ENCODE data around the gene ARHGEF26. TPM values are rescaled to one million over a fixed set of nuclear protein-coding genes. Genes with fewer than 3 reads are reported as not detected.

ARHGEF26 gene
- total and polyA plus RNA-seq, 2 experiments from 2014 or later, result 9.4 to 16.9 TPM

GRCh38 chr3:154285221-154285620 is 164.0 kb downstream of the ARHGEF26 start:
- H2AFZ ChIP-seq, result no peak overlapping the region
- DNase-seq (ENCODE audit: low spot score), result no peak
- no peak for ATAC-seq
- H3K36me3 Mint-ChIP-seq (ENCODE audit: low read depth), result peaks cover 87% of the 10 kb centered on the region
- H3K36me3 ChIP-seq (ENCODE audit: insufficient read depth), result peaks cover 81% of the 10 kb centered on the region
- no peaks in the 10 kb centered on the region for H3K9me2 ChIP-seq (ENCODE audit: insufficient read depth)
- H3K4me3 ChIP-seq, result no peak overlapping the region
- no peak overlapping the region for H3K27ac Mint-ChIP-seq
- no peak overlapping the region for H3K4me3 Mint-ChIP-seq
- peaks cover 3% of the 10 kb centered on the region for H3K27me3 Mint-ChIP-seq (ENCODE audit: insufficient read depth, low read depth, poor library complexity)
- H3K4me1 ChIP-seq (ENCODE audit: insufficient read depth), result no peaks in the 10 kb centered on the region
- no peaks in the 10 kb centered on the region for H3K4me1 Mint-ChIP-seq
- no peaks in the 10 kb centered on the region for H4K20me1 ChIP-seq (replicated peaks; ENCODE audit: insufficient read depth)
- no peak overlapping the region for H3K4me2 ChIP-seq
- no peak for TF ChIP-seq EZH2phosphoT487 (IDR thresholded peaks at IDR 0.05; ENCODE audit: unreplicated experiment)
- TF ChIP-seq CREB1 (CRISPR knock-in tag; IDR thresholded peaks at IDR 0.05; ENCODE audit: low read depth), result no peak
- no peak for TF ChIP-seq CTCF (conservative IDR thresholded peaks at IDR 0.05; ENCODE audit: low read depth in 2 of 2)
- no peak for TF ChIP-seq REST (IDR thresholded peaks at IDR 0.05; ENCODE audit: unreplicated experiment)
- TF ChIP-seq EZH2 (IDR thresholded peaks at IDR 0.05; ENCODE audit: low read depth, unreplicated experiment), result no peak
- TF ChIP-seq NANOG (IDR thresholded peaks at IDR 0.05; ENCODE audit: borderline replicate concordance), result no peak
- TF ChIP-seq JUNB (IDR thresholded peaks at IDR 0.05; ENCODE audit: unreplicated experiment), result no peak
- no peak for TF ChIP-seq STAT1 (IDR thresholded peaks at IDR 0.05; ENCODE audit: unreplicated experiment)
- no peak for TF ChIP-seq ETS1 (IDR thresholded peaks at IDR 0.05)
- no peak for TF ChIP-seq ZNF114 (CRISPR knock-in tag; IDR thresholded peaks at IDR 0.05)
- no peaks in the 10 kb centered on the region for H3K27me3 ChIP-seq (ENCODE audit: insufficient read depth)
- H3K9me3 Mint-ChIP-seq, result no peaks in the 10 kb centered on the region
- H3F3A ChIP-seq (replicated peaks; ENCODE audit: low read depth), result no peaks in the 10 kb centered on the region
- no peaks in the 10 kb centered on the region; the same call in 1 of the 2 replicates for H3K79me2 ChIP-seq (replicated peaks; ENCODE audit: insufficient read depth)
- no peak overlapping the region for H3K27ac ChIP-seq (ENCODE audit: low read depth)

GRCh38 chr3:154290187-154290586 is 169.0 kb downstream of the ARHGEF26 start:
- Histone ChIP-seq H3K4me2 (no peak overlapping the region), H3K27ac (ENCODE audit: low read depth) (no peak overlapping the region), H3K4me1 (ENCODE audit: insufficient read depth) (no peaks in the 10 kb centered on the region), H3K9me2 (ENCODE audit: insufficient read depth) (no peaks in the 10 kb centered on the region), H3K4me3 (no peak overlapping the region), H3K79me2 (replicated peaks; ENCODE audit: insufficient read depth) (no peaks in the 10 kb centered on the region), H2AFZ (no peak overlapping the region), H3K27me3 (ENCODE audit: insufficient read depth) (no peaks in the 10 kb centered on the region), H3F3A (replicated peaks; ENCODE audit: low read depth) (no peaks in the 10 kb centered on the region), H3K36me3 (ENCODE audit: insufficient read depth) (peaks cover 62% of the 10 kb centered on the region), H4K20me1 (replicated peaks; ENCODE audit: insufficient read depth) (no peaks in the 10 kb centered on the region; the same call in 1 of the 2 replicates)
- H3K4me1 Mint-ChIP-seq, result no peaks in the 10 kb centered on the region
- no peak overlapping the region for H3K27ac Mint-ChIP-seq
- ATAC-seq (no peak), DNase-seq (ENCODE audit: low spot score) (no peak)
- H3K9me3 Mint-ChIP-seq, result no peaks in the 10 kb centered on the region
- peaks cover 3% of the 10 kb centered on the region for H3K27me3 Mint-ChIP-seq (ENCODE audit: insufficient read depth, low read depth, poor library complexity)
- H3K36me3 Mint-ChIP-seq (ENCODE audit: low read depth), result peaks cover 83% of the 10 kb centered on the region
- H3K4me3 Mint-ChIP-seq, result no peak overlapping the region
- no peak for TF ChIP-seq CREB1 (CRISPR knock-in tag; IDR thresholded peaks at IDR 0.05; ENCODE audit: low read depth)
- no peak for TF ChIP-seq STAT1 (IDR thresholded peaks at IDR 0.05; ENCODE audit: unreplicated experiment)
- TF ChIP-seq CTCF (conservative IDR thresholded peaks at IDR 0.05; ENCODE audit: low read depth in 2 of 2), result no peak
- no peak for TF ChIP-seq JUNB (IDR thresholded peaks at IDR 0.05; ENCODE audit: unreplicated experiment)
- no peak for TF ChIP-seq ETS1 (IDR thresholded peaks at IDR 0.05)
- TF ChIP-seq NANOG (IDR thresholded peaks at IDR 0.05; ENCODE audit: borderline replicate concordance), result no peak

All from GM23338 (cell line).